Heart left ventricle (tissue), 13 donors: Measurements from ENCODE around the gene NRCAM.

Experiments used
- CTCF ChIP-seq, 12 donors: fragments of 200-600 bp; sonication (generic) in 4 of 12; IDR thresholded peaks; one replicate each; pipeline versions ENCODE4 v1.5.0 to v1.8.0; 2018 to 2022; ENCODE audit warnings: antibody characterized with exemption in 12 of 12, mild to moderate bottlenecking in 5 of 12
- POLR2A ChIP-seq, 2 donors: fragments of 450-650 bp; IDR thresholded peaks; one replicate each; pipeline ENCODE4 v1.6.1; 2017; ENCODE audit warnings: antibody characterized with exemption in 2 of 2, mild to moderate bottlenecking in 2 of 2, moderate library complexity in 2 of 2
- donor health status: ischemic (EF 13 %, LVEDD 7.1; RV severe dilation, severe dysfunction).
- donor health status: DM: no; HTN: yes; CAD: no.
- donor health status: DM: no; HTN: no; CAD: no.
- donor health status: ischemic (EF 25% LVEDD 6.9; RV normal size, moderate dysfunction).
- donor health status: ischemic (EF 25% LVEDD 5.7; RV mildly dilated, moderate dysfunction).
- donor health status: ischemic (EF 35%, LVEDD 5.7; RV mildly dilated, moderate dysfunction).
- donor health status: nonischemic (EF 11% LVEDD 7.7; RV severe dilation, severe dysfunction).
- donor health status: DM: yes; HTN: yes; CAD: no.
- donor health status: PGD.
- donor health status: ischemic (EF 29% LVEDD 5.4; RV normal size, mild dysfunction).
- donor health status: nonischemic (EF 23%, LVEDD 6.1; RV moderate dilation, normal function).

GRCh38 chr7:108099713-108100112 is 356.5 kb downstream of the NRCAM start:
- no peak for TF ChIP-seq CTCF (IDR thresholded peaks at IDR 0.05)
- TF ChIP-seq POLR2A (IDR thresholded peaks at IDR 0.05), result no peak
